ENCODE results near the gene OR51V1. TPM values are rescaled to one million over a fixed set of nuclear protein-coding genes. Genes with fewer than 3 reads are reported as not detected.

Gene OR51V1
- total RNA-seq, 1 experiment from 2014 or later: not detected

- TF ChIP-seq NFATC4 (CRISPR knock-in tag; IDR thresholded peaks at IDR 0.05): no peak
These were observed 39.6 kb upstream of the OR51V1 start (continued) for GRCh38 chr11:5240056-5240455.

DNA sequence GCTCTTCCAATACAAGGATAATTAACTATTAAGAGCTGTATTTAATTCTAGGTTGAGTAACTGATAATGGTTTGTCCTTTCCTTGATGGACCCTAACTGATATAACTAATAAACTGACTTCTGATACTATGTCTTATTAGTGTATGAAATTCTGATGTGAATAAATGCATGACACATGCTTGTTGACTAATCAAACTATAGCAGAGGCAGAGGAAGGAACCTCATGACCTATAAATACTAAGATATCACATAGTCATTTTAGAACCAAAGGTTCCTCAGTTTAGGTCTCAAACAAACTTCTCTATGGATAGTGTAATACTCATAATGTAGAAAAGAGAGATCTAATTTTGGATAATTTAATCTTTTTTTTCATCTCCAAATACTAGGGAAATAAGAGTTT lies 38.6 kb upstream of the OR51V1 start:
- no peak for TF ChIP-seq TP53 (CRISPR knock-in tag; IDR thresholded peaks at IDR 0.05)
- TF ChIP-seq ZNF219 (CRISPR knock-in tag; IDR thresholded peaks at IDR 0.05; ENCODE audit: borderline replicate concordance): no peak
- TF ChIP-seq, protein P1, sequence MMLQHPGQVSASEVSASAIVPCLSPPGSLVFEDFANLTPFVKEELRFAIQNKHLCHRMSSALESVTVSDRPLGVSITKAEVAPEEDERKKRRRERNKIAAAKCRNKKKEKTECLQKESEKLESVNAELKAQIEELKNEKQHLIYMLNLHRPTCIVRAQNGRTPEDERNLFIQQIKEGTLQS (CRISPR knock-in tag; conservative IDR thresholded peaks at IDR 0.05): no peak
- TF ChIP-seq, protein P2, sequence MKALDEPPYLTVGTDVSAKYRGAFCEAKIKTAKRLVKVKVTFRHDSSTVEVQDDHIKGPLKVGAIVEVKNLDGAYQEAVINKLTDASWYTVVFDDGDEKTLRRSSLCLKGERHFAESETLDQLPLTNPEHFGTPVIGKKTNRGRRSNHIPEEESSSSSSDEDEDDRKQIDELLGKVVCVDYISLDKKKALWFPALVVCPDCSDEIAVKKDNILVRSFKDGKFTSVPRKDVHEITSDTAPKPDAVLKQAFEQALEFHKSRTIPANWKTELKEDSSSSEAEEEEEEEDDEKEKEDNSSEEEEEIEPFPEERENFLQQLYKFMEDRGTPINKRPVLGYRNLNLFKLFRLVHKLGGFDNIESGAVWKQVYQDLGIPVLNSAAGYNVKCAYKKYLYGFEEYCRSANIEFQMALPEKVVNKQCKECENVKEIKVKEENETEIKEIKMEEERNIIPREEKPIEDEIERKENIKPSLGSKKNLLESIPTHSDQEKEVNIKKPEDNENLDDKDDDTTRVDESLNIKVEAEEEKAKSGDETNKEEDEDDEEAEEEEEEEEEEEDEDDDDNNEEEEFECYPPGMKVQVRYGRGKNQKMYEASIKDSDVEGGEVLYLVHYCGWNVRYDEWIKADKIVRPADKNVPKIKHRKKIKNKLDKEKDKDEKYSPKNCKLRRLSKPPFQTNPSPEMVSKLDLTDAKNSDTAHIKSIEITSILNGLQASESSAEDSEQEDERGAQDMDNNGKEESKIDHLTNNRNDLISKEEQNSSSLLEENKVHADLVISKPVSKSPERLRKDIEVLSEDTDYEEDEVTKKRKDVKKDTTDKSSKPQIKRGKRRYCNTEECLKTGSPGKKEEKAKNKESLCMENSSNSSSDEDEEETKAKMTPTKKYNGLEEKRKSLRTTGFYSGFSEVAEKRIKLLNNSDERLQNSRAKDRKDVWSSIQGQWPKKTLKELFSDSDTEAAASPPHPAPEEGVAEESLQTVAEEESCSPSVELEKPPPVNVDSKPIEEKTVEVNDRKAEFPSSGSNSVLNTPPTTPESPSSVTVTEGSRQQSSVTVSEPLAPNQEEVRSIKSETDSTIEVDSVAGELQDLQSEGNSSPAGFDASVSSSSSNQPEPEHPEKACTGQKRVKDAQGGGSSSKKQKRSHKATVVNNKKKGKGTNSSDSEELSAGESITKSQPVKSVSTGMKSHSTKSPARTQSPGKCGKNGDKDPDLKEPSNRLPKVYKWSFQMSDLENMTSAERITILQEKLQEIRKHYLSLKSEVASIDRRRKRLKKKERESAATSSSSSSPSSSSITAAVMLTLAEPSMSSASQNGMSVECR (CRISPR knock-in tag; IDR thresholded peaks at IDR 0.05; ENCODE audit: borderline replicate concordance): no peak
- TF ChIP-seq NR1H2 (CRISPR knock-in tag; IDR thresholded peaks at IDR 0.05): no peak
- TF ChIP-seq ATF1 (CRISPR knock-in tag; IDR thresholded peaks at IDR 0.05): no peak
- Mint-ChIP-seq H3K4me1 (no peaks in the 10 kb centered on the region), H3K9me3 (no peaks in the 10 kb centered on the region), H3K27ac (no peak overlapping the region), H3K4me3 (no peak overlapping the region), H3K36me3 (no peaks in the 10 kb centered on the region), H3K27me3 (ENCODE audit: low read depth) (no peaks in the 10 kb centered on the region; the same call in 1 of the 2 replicates)
- POLR2A ChIA-PET: no interaction called here
- CTCF ChIA-PET: no interaction called here
- ATAC-seq: no peak
- no peak for DNase-seq (ENCODE audit: low spot score)

DNA sequence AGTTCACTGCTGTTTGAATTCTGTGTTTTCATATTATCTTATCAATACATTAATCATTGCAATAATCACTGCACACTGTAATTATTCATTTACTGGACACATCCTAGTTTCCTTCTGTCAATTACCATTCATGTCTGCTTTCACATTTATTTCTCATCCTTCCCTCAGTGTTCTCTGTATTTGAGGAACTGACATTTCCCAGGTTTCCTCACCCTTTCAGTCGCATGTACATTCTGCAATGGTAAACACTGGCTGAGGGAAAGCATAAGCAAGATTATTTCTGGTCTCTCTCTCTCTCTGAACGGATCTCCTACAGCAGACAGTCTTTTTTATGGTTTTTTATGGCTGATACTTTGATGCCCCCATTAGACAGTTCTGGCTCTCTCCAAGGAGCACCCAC lies 38.0 kb upstream of the OR51V1 start:
- Mint-ChIP-seq H3K36me3 (no peaks in the 10 kb centered on the region), H3K9me3 (no peaks in the 10 kb centered on the region), H3K4me3 (no peak overlapping the region), H3K4me1 (no peaks in the 10 kb centered on the region), H3K27me3 (ENCODE audit: low read depth) (no peaks in the 10 kb centered on the region; the same call in 1 of the 2 replicates), H3K27ac (no peak overlapping the region)
- CTCF ChIA-PET: no interaction called here
- DNase-seq (ENCODE audit: low spot score) (no peak), ATAC-seq (no peak)
- TF ChIP-seq ELF4 (CRISPR knock-in tag; IDR thresholded peaks at IDR 0.05; ENCODE audit: low read depth) (no peak), ESRRA (CRISPR knock-in tag; IDR thresholded peaks at IDR 0.05; ENCODE audit: borderline replicate concordance) (no peak), GRHL2 (CRISPR knock-in tag; IDR thresholded peaks at IDR 0.05; ENCODE audit: insufficient replicate concordance, severe bottlenecking) (no peak), E2F5 (CRISPR knock-in tag; IDR thresholded peaks at IDR 0.05) (no peak), TEAD4 (CRISPR knock-in tag; IDR thresholded peaks at IDR 0.05) (no peak), ZBTB21 (CRISPR knock-in tag; IDR thresholded peaks at IDR 0.05; ENCODE audit: borderline replicate concordance) (no peak), ZNF219 (CRISPR knock-in tag; IDR thresholded peaks at IDR 0.05; ENCODE audit: borderline replicate concordance) (no peak), FOXP4 (CRISPR knock-in tag; IDR thresholded peaks at IDR 0.05) (no peak), TEAD1 (CRISPR knock-in tag; IDR thresholded peaks at IDR 0.05) (no peak)
- TF ChIP-seq, protein P3, sequence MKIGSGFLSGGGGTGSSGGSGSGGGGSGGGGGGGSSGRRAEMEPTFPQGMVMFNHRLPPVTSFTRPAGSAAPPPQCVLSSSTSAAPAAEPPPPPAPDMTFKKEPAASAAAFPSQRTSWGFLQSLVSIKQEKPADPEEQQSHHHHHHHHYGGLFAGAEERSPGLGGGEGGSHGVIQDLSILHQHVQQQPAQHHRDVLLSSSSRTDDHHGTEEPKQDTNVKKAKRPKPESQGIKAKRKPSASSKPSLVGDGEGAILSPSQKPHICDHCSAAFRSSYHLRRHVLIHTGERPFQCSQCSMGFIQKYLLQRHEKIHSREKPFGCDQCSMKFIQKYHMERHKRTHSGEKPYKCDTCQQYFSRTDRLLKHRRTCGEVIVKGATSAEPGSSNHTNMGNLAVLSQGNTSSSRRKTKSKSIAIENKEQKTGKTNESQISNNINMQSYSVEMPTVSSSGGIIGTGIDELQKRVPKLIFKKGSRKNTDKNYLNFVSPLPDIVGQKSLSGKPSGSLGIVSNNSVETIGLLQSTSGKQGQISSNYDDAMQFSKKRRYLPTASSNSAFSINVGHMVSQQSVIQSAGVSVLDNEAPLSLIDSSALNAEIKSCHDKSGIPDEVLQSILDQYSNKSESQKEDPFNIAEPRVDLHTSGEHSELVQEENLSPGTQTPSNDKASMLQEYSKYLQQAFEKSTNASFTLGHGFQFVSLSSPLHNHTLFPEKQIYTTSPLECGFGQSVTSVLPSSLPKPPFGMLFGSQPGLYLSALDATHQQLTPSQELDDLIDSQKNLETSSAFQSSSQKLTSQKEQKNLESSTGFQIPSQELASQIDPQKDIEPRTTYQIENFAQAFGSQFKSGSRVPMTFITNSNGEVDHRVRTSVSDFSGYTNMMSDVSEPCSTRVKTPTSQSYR (CRISPR knock-in tag; IDR thresholded peaks at IDR 0.05): no peak
- TF ChIP-seq, protein P4, sequence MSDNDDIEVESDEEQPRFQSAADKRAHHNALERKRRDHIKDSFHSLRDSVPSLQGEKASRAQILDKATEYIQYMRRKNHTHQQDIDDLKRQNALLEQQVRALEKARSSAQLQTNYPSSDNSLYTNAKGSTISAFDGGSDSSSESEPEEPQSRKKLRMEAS (CRISPR knock-in tag; IDR thresholded peaks at IDR 0.05): no peak
- POLR2A ChIA-PET: no interaction called here

Data from WTC11 (cell line).